Right lobe of liver (tissue), 6 donors: ENCODE results near the gene RNF121. TPM values are rescaled to one million over a fixed set of nuclear protein-coding genes. Genes with fewer than 3 reads are reported as not detected.

ENCODE experiments used
- ATAC-seq, 4 donors: fragments of 200-7000 bp; cut with Tn5 transposase; one replicate each; pipeline ENCODE4 v1.9.1; 2020; ENCODE audit warnings: mild to moderate bottlenecking in 4 of 4, moderate library complexity in 4 of 4
- DNase-seq, 3 donors: peaks; one replicate each; pipeline ENCODE4 v3.0.0-alpha.2; 2020
- H3K27ac ChIP-seq, 3 donors: fragments of 200-600 bp; one replicate each; pipeline ENCODE4 v1.8.0; 2022
- H3K27me3 ChIP-seq, 2 donors: fragments of 200-600 bp; one replicate each; pipeline ENCODE4 v1.8.0; 2022
- H3K36me3 ChIP-seq, 4 donors: fragments of 200-600 bp; sonication (generic) in 1 of 4; one replicate each; pipeline versions ENCODE4 v1.5.1 to v1.8.0; 2017 to 2022; ENCODE audit warnings: control low read depth in 1 of 4
- H3K4me1 ChIP-seq, 4 donors: fragments of 200-600 bp; sonication (generic) in 1 of 4; one replicate each; pipeline versions ENCODE4 v1.5.1 to v1.8.0; 2017 to 2022; ENCODE audit warnings: control low read depth in 1 of 4
- H3K4me3 ChIP-seq, 3 donors: fragments of 200-600 bp; one replicate each; pipeline ENCODE4 v1.8.0; 2022
- H3K9me3 ChIP-seq, 4 donors: fragments of 200-600 bp; sonication (generic) in 1 of 4; one replicate each; pipeline versions ENCODE4 v1.5.1 to v1.8.0; 2017 to 2022; ENCODE audit warnings: control low read depth in 1 of 4
- CTCF ChIP-seq, 4 donors: fragments of 200-600 bp in 3 of 4; fragments of 450-650 bp in 1 of 4; IDR thresholded peaks; one replicate each; pipeline versions ENCODE4 v1.5.1 to v1.8.0; 2016 to 2022; ENCODE audit warnings: antibody characterized with exemption in 4 of 4, mild to moderate bottlenecking in 2 of 4
- POLR2A ChIP-seq: fragments of 450-650 bp; IDR thresholded peaks from one replicate; pipeline ENCODE4 v1.6.1; 2017; ENCODE audit warnings: antibody characterized with exemption, mild to moderate bottlenecking
- WGBS: methylation state at CpG from one replicate; pipeline ENCODE4 v1.1.6; 2018; ENCODE audit warnings: low coverage, low lambda C conversion rate; ENCODE audit not compliant: insufficient coverage; ENCODE audit errors: missing lambda C conversion rate; 5-methylcytosine and 5-hydroxymethylcytosine counted together
- intact Hi-C, 2 donors: fragments of 100-400 bp; cut with DNase I; formaldehyde crosslinking; loops; one replicate each; pipeline versions ENCODE4 v1.11.2 to v1.14.1; 2022
- total RNA-seq, 6 experiments: library from RNA; depleted of rRNA in 2 of 6; stranded (reverse); fragments of >200 nt in 2 of 6; fragmentation: NEBNext Ultra II Directional in 3 of 6; extraction: Animal tissue kit (Norgen Biotek cat#: 25700) in 3 of 6; gene quantifications; one replicate each; pipeline versions ENCODE4 v1.1.0 to v1.2.4, GENCODE V29; 2016 to 2023
- donor health status: DM: no; HTN: yes; CAD: no.
- donor health status: DM: no; HTN: no; CAD: no.
- donor health status: DM: no; HTN: no; CAD: no.
- donor health status: DM: no; HTN: yes; CAD: no.
- donor health status: DM: no; HTN: yes; CAD: no.

RNF121 gene
- total RNA-seq, 6 experiments from 2014 or later: 14.8 to 23.7 (median 18.9) TPM

- intact Hi-C loops: no loop called here
- H3K36me3 ChIP-seq: peaks cover 8 to 52% (median 26%) of the 10 kb centered on the region in 4 donors
- H3K4me3 ChIP-seq: no peak overlapping the region
- no peak for TF ChIP-seq POLR2A
- no peak for TF ChIP-seq CTCF (IDR thresholded peaks at IDR 0.05)
- no peaks in the 10 kb centered on the region for H3K27me3 ChIP-seq
- H3K4me1 ChIP-seq: peaks cover 0 to 16% (median 0%) of the 10 kb centered on the region in 4 donors
- H3K9me3 ChIP-seq: no peaks in the 10 kb centered on the region
- WGBS: 68% methylated on average over 9 of the region's 10 CpGs
- H3K27ac ChIP-seq: no peak overlapping the region
- DNase-seq (no peak), ATAC-seq (no peak)
These were observed 73.2 kb downstream of the RNF121 start for GRCh38 chr11:72001834-72002591.

- WGBS: 89% methylated on average over 4 of the region's 12 CpGs
- intact Hi-C loops: no loop called here
- Histone ChIP-seq H3K27ac (no peak overlapping the region), H3K36me3 (peaks cover 8 to 63% (median 33%) of the 10 kb centered on the region in 4 donors), H3K27me3 (no peaks in the 10 kb centered on the region), H3K4me3 (no peak overlapping the region), H3K4me1 (peaks cover 0 to 16% (median 0%) of the 10 kb centered on the region in 4 donors), H3K9me3 (no peaks in the 10 kb centered on the region)
- TF ChIP-seq CTCF (IDR thresholded peaks at IDR 0.05): no peak
- TF ChIP-seq POLR2A: no peak
- ATAC-seq: no peak
- no peak for DNase-seq
These were observed 74.3 kb downstream of the RNF121 start for GRCh38 chr11:72002841-72003775.

- intact Hi-C loops: no loop called here
- Histone ChIP-seq H3K9me3 (no peaks in the 10 kb centered on the region), H3K4me1 (peaks cover 0 to 15% (median 0%) of the 10 kb centered on the region in 4 donors), H3K27ac (no peak overlapping the region), H3K36me3 (peaks cover 10 to 70% (median 37%) of the 10 kb centered on the region in 4 donors), H3K27me3 (no peaks in the 10 kb centered on the region), H3K4me3 (no peak overlapping the region)
- no CpG with 5 or more reads among the region's 20 CpGs for WGBS
- ATAC-seq: no peak
- DNase-seq: no peak
- TF ChIP-seq POLR2A: no peak
- TF ChIP-seq CTCF (IDR thresholded peaks at IDR 0.05): no peak
These were observed 74.9 kb downstream of the RNF121 start for GRCh38 chr11:72003776-72004171.

GRCh38 chr11:72004515-72005346, 75.9 kb downstream of the RNF121 start:
- H3K9me3 ChIP-seq: no peaks in the 10 kb centered on the region
- intact Hi-C loops: no loop called here
- no peak for DNase-seq
- no peak for ATAC-seq
- peaks cover 12 to 76% (median 42%) of the 10 kb centered on the region in 4 donors for H3K36me3 ChIP-seq
- no peak overlapping the region for H3K27ac ChIP-seq
- no peak overlapping the region for H3K4me3 ChIP-seq
- TF ChIP-seq CTCF (IDR thresholded peaks at IDR 0.05) (no peak), POLR2A (no peak)
- peaks cover 0 to 6% (median 0%) of the 10 kb centered on the region in 4 donors for H3K4me1 ChIP-seq
- WGBS: 91% methylated on average over 4 of the region's 16 CpGs
- H3K27me3 ChIP-seq: no peaks in the 10 kb centered on the region
